ENCODE measurements around the gene DDAH2.

- TF ChIP-seq CTCF (IDR thresholded peaks at IDR 0.05; ENCODE audit: low read length) (no peak), EZH2 (IDR thresholded peaks at IDR 0.05; ENCODE audit: borderline replicate concordance, low read length) (no peak)
Measured at GRCh38 chr6:31719001-31719400, 10.1 kb downstream of the DDAH2 start.

All from OCI-LY1 (cell line).